ENCODE results near the gene EEF2. TPM values are rescaled to one million over a fixed set of nuclear protein-coding genes. Genes with fewer than 3 reads are reported as not detected.

EEF2 gene
- total and polyA plus RNA-seq, 2 donors from 2014 or later = 1,520 to 1,813 TPM

DNA sequence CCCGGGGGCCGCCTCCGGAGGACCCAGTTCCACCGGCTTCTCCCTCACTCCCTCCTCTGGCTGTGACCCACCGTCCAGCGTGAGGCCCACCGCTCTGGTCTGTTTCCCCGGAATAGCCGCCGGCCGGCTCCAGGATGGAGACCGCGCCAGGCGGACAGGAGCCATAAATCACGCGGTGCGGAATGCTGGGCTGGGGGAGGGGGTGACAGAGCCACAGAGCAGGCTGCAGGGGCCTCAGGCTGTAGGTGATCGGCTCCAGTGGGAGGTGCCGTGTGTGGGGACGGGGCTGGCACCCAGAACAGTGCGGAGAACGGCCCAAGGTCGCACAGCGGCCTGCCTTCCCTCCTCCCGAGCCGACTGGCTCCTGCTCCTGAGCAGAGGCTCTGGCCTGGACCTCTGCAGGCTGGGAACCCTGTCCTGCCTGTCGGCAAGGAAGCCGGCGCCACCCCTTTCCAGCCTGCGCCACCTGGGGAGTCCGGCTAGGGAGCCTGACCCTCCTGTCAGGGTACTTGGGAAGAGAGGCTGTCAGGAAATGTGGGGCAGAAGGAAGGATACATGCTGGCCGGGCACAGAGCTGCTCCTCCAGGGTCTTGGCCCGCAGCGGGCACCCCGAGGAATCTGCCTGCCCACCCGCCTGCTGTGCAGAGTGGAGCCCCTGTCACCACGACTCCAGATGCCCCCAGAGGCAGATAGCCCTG is 30.6 kb upstream of the EEF2 start:
- DNase-seq (peak; percentile 80 to 96 (median 96)), FAIRE-seq (no peak)
- intact Hi-C loops (cut with DNase I) = no loop called here
- Histone ChIP-seq H3K9ac (ENCODE audit: low read length in 3 of 3) (peak overlapping the region in 1 of 3 donors; percentile 34), H3K36me3 (ENCODE audit: control insufficient read depth in 2 of 3, insufficient read depth in 3 of 3, low read length in 3 of 3) (peaks cover 0 to 16% (median 3%) of the 10 kb centered on the region in 3 donors), H3K27ac (ENCODE audit: low read depth in 2 of 2, low read length in 2 of 2) (peak overlapping the region; percentile 51 to 56), H3K9me3 (ENCODE audit: control insufficient read depth in 2 of 3, insufficient read depth in 1 of 3, low read length in 3 of 3) (no peaks in the 10 kb centered on the region), H3K4me1 (ENCODE audit: control insufficient read depth in 2 of 3, insufficient read depth in 2 of 3, low read depth in 1 of 3, low read length in 3 of 3) (peaks cover 0 to 38% (median 16%) of the 10 kb centered on the region in 3 donors), H3K4me3 (ENCODE audit: low read length in 3 of 3) (no peak overlapping the region), H3K27me3 (ENCODE audit: control insufficient read depth, insufficient read depth, low read length) (no peaks in the 10 kb centered on the region)
- TF ChIP-seq, protein P1, sequence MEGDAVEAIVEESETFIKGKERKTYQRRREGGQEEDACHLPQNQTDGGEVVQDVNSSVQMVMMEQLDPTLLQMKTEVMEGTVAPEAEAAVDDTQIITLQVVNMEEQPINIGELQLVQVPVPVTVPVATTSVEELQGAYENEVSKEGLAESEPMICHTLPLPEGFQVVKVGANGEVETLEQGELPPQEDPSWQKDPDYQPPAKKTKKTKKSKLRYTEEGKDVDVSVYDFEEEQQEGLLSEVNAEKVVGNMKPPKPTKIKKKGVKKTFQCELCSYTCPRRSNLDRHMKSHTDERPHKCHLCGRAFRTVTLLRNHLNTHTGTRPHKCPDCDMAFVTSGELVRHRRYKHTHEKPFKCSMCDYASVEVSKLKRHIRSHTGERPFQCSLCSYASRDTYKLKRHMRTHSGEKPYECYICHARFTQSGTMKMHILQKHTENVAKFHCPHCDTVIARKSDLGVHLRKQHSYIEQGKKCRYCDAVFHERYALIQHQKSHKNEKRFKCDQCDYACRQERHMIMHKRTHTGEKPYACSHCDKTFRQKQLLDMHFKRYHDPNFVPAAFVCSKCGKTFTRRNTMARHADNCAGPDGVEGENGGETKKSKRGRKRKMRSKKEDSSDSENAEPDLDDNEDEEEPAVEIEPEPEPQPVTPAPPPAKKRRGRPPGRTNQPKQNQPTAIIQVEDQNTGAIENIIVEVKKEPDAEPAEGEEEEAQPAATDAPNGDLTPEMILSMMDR (IDR thresholded peaks at IDR 0.05; ENCODE audit: borderline replicate concordance, extremely low read depth, insufficient read depth) = no peak

DNA sequence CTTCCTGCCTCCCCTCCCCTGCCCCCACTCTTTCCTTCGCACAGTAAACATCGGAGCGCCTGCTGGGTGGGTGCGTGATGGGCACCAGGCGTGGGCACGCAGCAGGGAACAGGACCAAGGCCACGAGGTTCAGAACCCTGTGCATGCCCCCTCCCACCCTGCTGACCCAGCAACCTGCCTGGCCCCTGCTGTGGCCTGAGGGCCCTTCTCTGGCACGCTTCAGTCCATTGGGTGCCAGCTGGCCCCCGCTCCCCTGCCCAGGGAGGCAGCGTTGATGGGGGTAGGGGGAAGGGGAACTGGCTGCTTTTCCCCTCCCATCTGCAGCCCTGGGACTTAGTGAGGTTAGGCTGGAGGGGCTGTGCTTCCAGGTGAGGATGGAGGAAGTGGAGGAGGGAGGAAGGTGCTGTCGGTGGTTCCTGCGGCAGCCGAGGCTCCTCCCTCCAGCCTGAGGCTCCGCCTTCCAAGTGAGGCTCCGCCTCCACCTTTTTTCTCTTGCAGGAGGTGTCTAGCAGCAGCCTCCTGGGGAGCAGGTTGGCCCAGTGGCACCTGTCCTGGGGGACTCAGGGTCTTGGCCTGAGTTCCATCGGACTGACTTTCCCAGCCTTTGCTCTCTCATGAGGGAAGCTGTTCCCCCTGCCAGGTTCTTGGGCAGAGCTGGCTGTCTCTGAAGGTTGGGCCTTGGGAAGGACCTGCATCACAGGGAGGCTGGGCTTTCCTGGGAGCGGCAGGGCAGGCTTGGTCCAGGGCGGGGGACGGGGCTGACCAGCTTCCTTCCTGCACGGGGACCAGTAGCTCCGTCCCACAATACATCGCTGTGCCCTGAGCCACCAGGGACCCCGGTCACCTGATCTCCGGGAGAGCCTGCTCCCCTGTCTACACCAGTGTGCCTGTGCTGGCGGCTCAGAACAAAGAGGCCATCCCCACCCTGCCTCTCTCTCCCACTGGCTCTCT is 29.6 kb upstream of the EEF2 start:
- Histone ChIP-seq H3K9ac (ENCODE audit: low read length in 3 of 3) (peak overlapping the region in 1 of 3 donors; percentile 34), H3K9me3 (ENCODE audit: control insufficient read depth in 2 of 3, insufficient read depth in 1 of 3, low read length in 3 of 3) (no peaks in the 10 kb centered on the region), H3K27me3 (ENCODE audit: control insufficient read depth, insufficient read depth, low read length) (no peaks in the 10 kb centered on the region), H3K4me1 (ENCODE audit: control insufficient read depth in 2 of 3, insufficient read depth in 2 of 3, low read depth in 1 of 3, low read length in 3 of 3) (peaks cover 0 to 48% (median 16%) of the 10 kb centered on the region in 3 donors), H3K27ac (ENCODE audit: low read depth in 2 of 2, low read length in 2 of 2) (peak overlapping the region; percentile 51 to 69), H3K4me3 (ENCODE audit: low read length in 3 of 3) (no peak overlapping the region), H3K36me3 (ENCODE audit: control insufficient read depth in 2 of 3, insufficient read depth in 3 of 3, low read length in 3 of 3) (peaks cover 0 to 16% (median 3%) of the 10 kb centered on the region in 3 donors)
- TF ChIP-seq, protein P1 (IDR thresholded peaks at IDR 0.05; ENCODE audit: borderline replicate concordance, extremely low read depth, insufficient read depth) = no peak
- intact Hi-C loops (cut with DNase I) = no loop called here
- DNase-seq (peak; percentile 57 to 88 (median 64)), FAIRE-seq (no peak)

DNA sequence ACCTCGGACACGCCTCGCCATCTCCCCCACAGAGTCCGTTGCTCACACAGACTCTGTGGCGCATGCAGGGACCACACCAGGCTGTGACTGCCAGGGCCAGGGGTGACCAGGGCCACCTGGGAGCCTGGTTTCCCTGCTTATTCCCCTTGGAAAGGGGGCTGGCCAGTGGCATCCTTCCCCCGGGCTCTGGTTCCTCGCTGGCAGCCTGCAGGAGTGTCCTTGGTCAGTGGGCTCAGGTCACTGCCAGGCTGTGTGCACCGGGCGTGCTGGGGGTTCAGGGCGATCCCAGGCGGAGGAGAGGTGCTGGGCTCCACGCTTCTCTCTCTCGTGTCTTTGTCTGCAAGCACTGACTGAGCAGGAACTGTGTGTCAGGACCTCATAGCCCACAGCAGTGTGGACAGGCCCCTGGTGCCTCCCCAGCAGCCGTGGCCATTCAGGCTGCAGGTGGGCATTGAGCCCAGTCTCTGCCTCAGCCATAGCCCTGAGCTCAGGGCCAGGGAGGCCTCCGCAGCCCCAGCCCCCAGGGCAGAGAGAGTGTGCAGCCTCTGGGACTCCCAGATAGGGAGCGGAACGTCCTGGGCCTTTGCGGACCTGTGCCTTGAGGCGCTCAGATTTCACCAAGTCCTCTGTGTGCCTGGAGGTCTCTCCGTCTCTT is 28.8 kb upstream of the EEF2 start:
- Histone ChIP-seq H3K36me3 (ENCODE audit: control insufficient read depth in 2 of 3, insufficient read depth in 3 of 3, low read length in 3 of 3) (peaks cover 0 to 16% (median 3%) of the 10 kb centered on the region in 3 donors), H3K27ac (ENCODE audit: low read depth in 2 of 2, low read length in 2 of 2) (no peak overlapping the region), H3K4me1 (ENCODE audit: control insufficient read depth in 2 of 3, insufficient read depth in 2 of 3, low read depth in 1 of 3, low read length in 3 of 3) (peaks cover 0 to 55% (median 16%) of the 10 kb centered on the region in 3 donors), H3K9ac (ENCODE audit: low read length in 3 of 3) (no peak overlapping the region), H3K9me3 (ENCODE audit: control insufficient read depth in 2 of 3, insufficient read depth in 1 of 3, low read length in 3 of 3) (no peaks in the 10 kb centered on the region), H3K27me3 (ENCODE audit: control insufficient read depth, insufficient read depth, low read length) (no peaks in the 10 kb centered on the region), H3K4me3 (ENCODE audit: low read length in 3 of 3) (no peak overlapping the region)
- TF ChIP-seq, protein P1 (IDR thresholded peaks at IDR 0.05; ENCODE audit: borderline replicate concordance, extremely low read depth, insufficient read depth) = no peak
- intact Hi-C loops (cut with DNase I) = no loop called here
- no peak for FAIRE-seq
- DNase-seq = peak in 2 of 5 donors; percentile 27 to 46
